GM23248 (cell line): ENCODE results near the gene MYRIP.

Experiments used
- EZH2 ChIP-seq: fragments of 200-600 bp; sonication (generic); IDR thresholded peaks from 2 replicates; pipeline ENCODE4 v1.6.1; 2018; ENCODE audit warnings: antibody characterized with exemption, mild to moderate bottlenecking; ENCODE audit not compliant: insufficient read depth, poor library complexity, severe bottlenecking
- EZH2phosphoT487 ChIP-seq: fragments of 200-600 bp; sonication (generic); IDR thresholded peaks from 2 replicates; pipeline ENCODE4 v1.6.1; 2018; ENCODE audit warnings: antibody characterized with exemption, moderate library complexity, mild to moderate bottlenecking, low read depth; ENCODE audit not compliant: insufficient read depth

DNA sequence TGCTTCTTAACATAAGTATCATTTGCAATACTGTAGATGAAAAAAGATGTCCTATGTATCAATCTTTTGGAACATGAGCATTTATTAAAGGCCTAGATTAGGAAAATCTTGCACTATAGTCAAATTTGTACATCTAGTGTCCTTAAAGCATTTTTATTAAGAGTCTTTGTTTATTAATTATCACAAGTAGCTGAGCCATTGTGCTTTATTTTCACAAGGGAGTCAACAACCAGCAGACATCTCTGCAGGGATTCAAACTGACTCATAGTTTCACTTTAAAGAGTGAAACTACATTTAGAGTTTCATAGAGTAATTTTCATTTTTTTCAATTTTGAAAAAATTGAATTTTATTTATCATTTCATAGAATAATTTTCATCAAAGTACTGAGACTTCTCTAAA, 405.6 kb downstream of the MYRIP start:
- no peak for TF ChIP-seq EZH2phosphoT487
- no peak for TF ChIP-seq EZH2
